H1 (cell line): ENCODE results near the gene CCPG1. TPM values are rescaled to one million over a fixed set of nuclear protein-coding genes. Genes with fewer than 3 reads are reported as not detected.

Experiments
- CTCF ChIA-PET: fragments of 300-600 bp; sonication (Branson Sonifier 250); formaldehyde crosslinking; loops from one replicate; lab custom pipeline; 2021; ENCODE audit not compliant: partially characterized antibody; lab: Charles Lee
- POLR2A ChIA-PET: fragments of 300-600 bp; sonication (Branson Sonifier 250); formaldehyde crosslinking; loops from one replicate; lab custom pipeline; 2021; ENCODE audit warnings: inconsistent platforms; ENCODE audit not compliant: partially characterized antibody; lab: Charles Lee
- DNase-seq, 2 experiments: peaks; one replicate each; pipeline versions ENCODE4 v3.0.0 to v3.0.0-alpha.2; 2010 to 2022; ENCODE audit warnings: low spot score in 2 of 2, low read depth in 1 of 2, mixed read lengths in 1 of 2
- FAIRE-seq: peaks from 2 replicates; lab custom pipeline; 2011; peaks lifted over from hg19 to GRCh38; lab: Jason Lieb, UNC
- H2AFZ ChIP-seq: 2 replicates; pipeline ENCODE4 v1.8.1; 2012; ENCODE audit warnings: low read length, inconsistent platforms
- H2AK5ac ChIP-seq: 2 replicates; pipeline ENCODE4 v1.6.1; 2013; ENCODE audit warnings: low read depth, low read length
- H2BK120ac ChIP-seq: replicated peaks from 2 replicates; pipeline ENCODE3; 2013; ENCODE audit warnings: low read depth, low read length, inconsistent platforms
- H2BK12ac ChIP-seq: 2 replicates; pipeline ENCODE4 v1.6.1; 2013; ENCODE audit warnings: low read depth, low read length
- H2BK15ac ChIP-seq: 2 replicates; pipeline ENCODE4 v1.6.1; 2013; ENCODE audit warnings: low read length
- H2BK20ac ChIP-seq: 2 replicates; pipeline ENCODE4 v1.6.1; 2013; ENCODE audit warnings: low read length
- H2BK5ac ChIP-seq: 2 replicates; pipeline ENCODE4 v1.6.1; 2013; ENCODE audit warnings: low read depth, low read length
- H3K14ac ChIP-seq: 2 replicates; pipeline ENCODE4 v1.6.1; 2013; ENCODE audit warnings: inconsistent platforms; ENCODE audit not compliant: insufficient read length
- H3K18ac ChIP-seq: 2 replicates; pipeline ENCODE4 v1.6.1; 2013; ENCODE audit warnings: low read length; ENCODE audit errors: extremely low read depth
- H3K23ac ChIP-seq: 2 replicates; pipeline ENCODE4 v1.6.1; 2013; ENCODE audit warnings: inconsistent platforms; ENCODE audit not compliant: insufficient read length
- H3K23me2 ChIP-seq: 2 replicates; pipeline ENCODE4 v1.6.1; 2013; ENCODE audit warnings: low read depth, low read length
- H3K27ac ChIP-seq: 2 replicates; pipeline ENCODE4 v1.6.1; 2011; ENCODE audit warnings: low read depth, low read length, inconsistent platforms
- H3K27me3 ChIP-seq, 4 experiments: replicated peaks in 1 of 4; 1 replicate in 1 of 4; 2 replicates in 3 of 4; pipeline versions ENCODE4 v1.6.1 to v1.8.1; 2011 to 2013; ENCODE audit warnings: low read length in 3 of 4, mild to moderate bottlenecking in 3 of 4, inconsistent platforms in 2 of 4, mixed read lengths in 2 of 4, moderate library complexity in 1 of 4; ENCODE audit not compliant: control insufficient read depth in 3 of 4, insufficient read depth in 3 of 4; ENCODE audit errors: extremely low read depth in 1 of 4
- H3K36me3 ChIP-seq, 4 experiments: 2 replicates each; pipeline versions ENCODE4 v1.6.1 to v1.8.1; 2011 to 2013; ENCODE audit warnings: mild to moderate bottlenecking in 4 of 4, low read length in 3 of 4, moderate library complexity in 2 of 4, control low read depth in 1 of 4, inconsistent platforms in 1 of 4; ENCODE audit not compliant: insufficient read depth in 4 of 4, control insufficient read depth in 2 of 4
- H3K4ac ChIP-seq: replicated peaks from 2 replicates; pipeline ENCODE3; 2013; ENCODE audit warnings: low read length, low read depth, mixed read lengths, inconsistent platforms; ENCODE audit not compliant: insufficient read length
- H3K4me1 ChIP-seq, 4 experiments: replicated peaks in 1 of 4; 1 replicate in 1 of 4; 2 replicates in 3 of 4; pipeline versions ENCODE4 v1.6.1 to v1.8.1; 2011 to 2013; ENCODE audit warnings: low read length in 3 of 4, inconsistent platforms in 2 of 4, mixed read lengths in 1 of 4; ENCODE audit not compliant: insufficient read depth in 4 of 4, control insufficient read depth in 3 of 4
- H3K4me2 ChIP-seq, 2 experiments: 2 replicates each; pipeline versions ENCODE4 v1.6.1 to v1.8.1; 2011 to 2013; ENCODE audit warnings: low read depth in 2 of 2, low read length in 2 of 2, control low read depth in 1 of 2, inconsistent platforms in 1 of 2, mild to moderate bottlenecking in 1 of 2; ENCODE audit not compliant: insufficient read depth in 1 of 2
- H3K4me3 ChIP-seq, 4 experiments: fragments of 200-600, 300-600 bp in 1 of 4; sonication (generic), shearing (Covaris generic), sonication (Bioruptor Twin) in 1 of 4; 2 replicates each; pipeline versions ENCODE4 v1.5.1 to v1.8.1; 2011 to 2016; ENCODE audit warnings: low read length in 4 of 4, low read depth in 3 of 4, control low read depth in 2 of 4, inconsistent platforms in 2 of 4, mild to moderate bottlenecking in 2 of 4, mixed read lengths in 1 of 4, moderate library complexity in 1 of 4; ENCODE audit not compliant: insufficient read depth in 2 of 4; ENCODE audit errors: extremely low read depth in 1 of 4
- H3K56ac ChIP-seq: replicated peaks from 2 replicates; pipeline ENCODE3; 2013; ENCODE audit warnings: low read depth, mild to moderate bottlenecking, mixed read lengths, low read length, inconsistent platforms; ENCODE audit not compliant: insufficient read length
- H3K79me1 ChIP-seq: 2 replicates; pipeline ENCODE4 v1.6.1; 2013; ENCODE audit warnings: low read depth, low read length, control low read depth
- H3K79me2 ChIP-seq, 2 experiments: 2 replicates each; pipeline versions ENCODE4 v1.6.1 to v1.8.1; 2012 to 2013; ENCODE audit warnings: low read length in 2 of 2, mild to moderate bottlenecking in 2 of 2, inconsistent platforms in 1 of 2; ENCODE audit not compliant: insufficient read depth in 2 of 2, control insufficient read depth in 1 of 2
- H3K9ac ChIP-seq, 4 experiments: replicated peaks in 1 of 4; 1 replicate in 1 of 4; 2 replicates in 3 of 4; pipeline versions ENCODE4 v1.6.1 to v1.8.1; 2011 to 2013; ENCODE audit warnings: low read depth in 3 of 4, low read length in 3 of 4, control low read depth in 2 of 4, mild to moderate bottlenecking in 2 of 4, moderate library complexity in 2 of 4, inconsistent platforms in 1 of 4; ENCODE audit errors: extremely low read depth in 1 of 4
- H3K9me3 ChIP-seq, 2 experiments: 2 replicates each; pipeline versions ENCODE4 v1.6.1 to v1.8.1; 2012 to 2013; ENCODE audit warnings: mild to moderate bottlenecking in 2 of 2, moderate library complexity in 2 of 2, control low read depth in 1 of 2, inconsistent platforms in 1 of 2, low read depth in 1 of 2, low read length in 1 of 2, mixed read lengths in 1 of 2; ENCODE audit not compliant: insufficient read depth in 2 of 2
- H4K20me1 ChIP-seq, 2 experiments: replicated peaks in 1 of 2; 2 replicates each; pipeline versions ENCODE3 to v1.8.1; 2011 to 2013; ENCODE audit warnings: inconsistent platforms in 2 of 2, low read length in 2 of 2, mild to moderate bottlenecking in 1 of 2; ENCODE audit not compliant: insufficient read depth in 2 of 2, control insufficient read depth in 1 of 2
- H4K5ac ChIP-seq: 2 replicates; pipeline ENCODE4 v1.6.1; 2013; ENCODE audit warnings: low read length, low read depth, mixed read lengths, inconsistent platforms; ENCODE audit not compliant: insufficient read length
- H4K8ac ChIP-seq: 2 replicates; pipeline ENCODE4 v1.8.0; 2013; ENCODE audit warnings: mild to moderate bottlenecking, moderate library complexity, low read length, inconsistent platforms; ENCODE audit not compliant: insufficient read depth; ENCODE audit errors: extremely low read depth
- H4K91ac ChIP-seq: replicated peaks from 2 replicates; pipeline ENCODE3; 2013; ENCODE audit warnings: low read length, mixed read lengths, inconsistent platforms; ENCODE audit not compliant: insufficient read length
- ASH2L ChIP-seq: fragments of 200-600, 300-600 bp; sonication (generic); IDR thresholded peaks from one replicate; pipeline ENCODE4 v1.7.1; 2017; ENCODE audit warnings: low read length
- BCL11A ChIP-seq, 2 experiments: IDR thresholded peaks; one replicate each; pipeline ENCODE4 v1.6.1; 2011; ENCODE audit warnings: low read depth in 2 of 2, low read length in 2 of 2, mild to moderate bottlenecking in 2 of 2
- CBX8 ChIP-seq: fragments of 300-800, 300-1000 bp; sonication (generic); IDR thresholded peaks from 2 replicates; pipeline ENCODE4 v1.7.1; 2016; ENCODE audit warnings: low read depth, low read length, borderline replicate concordance
- CHD1 ChIP-seq: IDR thresholded peaks from 2 replicates; pipeline ENCODE4 v1.6.1; 2012; ENCODE audit warnings: low read depth, low read length, improper control_type of control experiment
- CTBP2 ChIP-seq: IDR thresholded peaks from 2 replicates; pipeline ENCODE4 v1.7.0; 2011; ENCODE audit warnings: borderline replicate concordance, mild to moderate bottlenecking, moderate library complexity, mixed read lengths, low read length; ENCODE audit not compliant: insufficient read depth, insufficient read length
- HDAC6 ChIP-seq: IDR thresholded peaks from one replicate; pipeline ENCODE4 v1.7.1; 2012; ENCODE audit warnings: low read depth, mild to moderate bottlenecking, inconsistent platforms, low read length, moderate library complexity
- KDM1A ChIP-seq: fragments of 200-600, 300-600 bp; sonication (generic); IDR thresholded peaks from 2 replicates; pipeline ENCODE4 v1.7.1; 2016; ENCODE audit warnings: mild to moderate bottlenecking, low read length, borderline replicate concordance
- KDM5A ChIP-seq: fragments of 200-600 bp; IDR thresholded peaks from 2 replicates; pipeline ENCODE4 v1.7.1; 2012; ENCODE audit warnings: mild to moderate bottlenecking, low read length, inconsistent platforms, mixed read lengths
- PHF8 ChIP-seq: fragments of 200-600 bp; sonication (generic); conservative IDR thresholded peaks from 2 replicates; pipeline ENCODE4 v1.7.1; 2012; ENCODE audit warnings: low read depth, mild to moderate bottlenecking, inconsistent platforms, low read length, moderate library complexity
- RNF2 ChIP-seq: fragments of 200-900, 300-1000 bp; sonication (generic); IDR thresholded peaks from 2 replicates; pipeline ENCODE4 v1.7.1; 2016; ENCODE audit warnings: borderline replicate concordance, low read depth, mild to moderate bottlenecking, antibody characterized with exemption, low read length; ENCODE audit not compliant: poor library complexity, severe bottlenecking; ENCODE audit errors: missing control alignments
- SUZ12 ChIP-seq: fragments of 200-600 bp; sonication (generic); IDR thresholded peaks from 2 replicates; pipeline ENCODE4 v1.6.1; 2012; ENCODE audit warnings: mild to moderate bottlenecking, inconsistent platforms, low read length, moderate library complexity, mixed read lengths
- TAF7 ChIP-seq: optimal IDR thresholded peaks from 2 replicates; pipeline ENCODE3; 2011; ENCODE audit warnings: low read depth, mild to moderate bottlenecking, inconsistent platforms, low read length, moderate library complexity, borderline replicate concordance
- USF2 ChIP-seq: IDR thresholded peaks from 2 replicates; pipeline ENCODE4 v1.6.1; 2011; ENCODE audit warnings: low read length, improper control_type of control experiment
- YY1 ChIP-seq: IDR thresholded peaks from 2 replicates; pipeline ENCODE4 v1.6.1; 2011; ENCODE audit warnings: low read depth, mild to moderate bottlenecking, low read length
- polyA plus RNA-seq, 7 experiments: library from polyadenylated mRNA; depleted of rRNA in 3 of 7; stranded (reverse) in 5 of 7; unstranded in 2 of 7; fragments of >200 nt in 5 of 7; fragments of 200-250 nt in 2 of 7; gene quantifications; 1 replicate in 5 of 7; 2 replicates in 1 of 7; 4 replicates in 1 of 7; pipeline versions ENCODE4 v1.2.1 to v1.2.3, GENCODE V29; 2011 to 2013; ENCODE audit warnings: missing spikeins in 2 of 7, mixed read lengths in 2 of 7
- total RNA-seq: library from RNA; stranded (reverse); fragmentation: NEBNext Ultra II Directional; extraction: Animal tissue kit (Norgen Biotek cat#: 25700); gene quantifications from 2 replicates; pipeline ENCODE4 v1.2.1, GENCODE V29; 2021

The CCPG1 gene
- total and polyA plus RNA-seq, 2 of the 8 experiments (the other 6 are each of a cell fraction or from before 2014, with no cell fraction given) = 2.3 to 13.2 TPM

- POLR2A ChIA-PET = interaction anchor here (1.6 kb wide), 1 partner anchor 206 kb away, joined by 5 read pairs; the partner anchor contains the start of gene RSL24D1
- TF ChIP-seq CHD1 (no peak), RNF2 (no peak), CTBP2 (no peak), SUZ12 (no peak), HDAC6 (no peak), USF2 (no peak), ASH2L (no peak), KDM5A (no peak), TAF7 (no peak), YY1 (no peak), CBX8 (no peak), KDM1A (no peak), PHF8 (no peak), BCL11A (IDR thresholded peaks at IDR 0.05; ENCODE audit: low read depth in 2 of 2, low read length in 2 of 2) (no peak)
Observed at GRCh38 chr15:55402707-55403106, 5.5 kb downstream of the CCPG1 start.

More at GRCh38 chr15:55402707-55403106, 5.5 kb downstream of the CCPG1 start:
- Histone ChIP-seq H3K4me2 (no peak overlapping the region), H3K27me3 (no peaks in the 10 kb centered on the region), H3K79me1 (no peaks in the 10 kb centered on the region), H4K91ac (no peak overlapping the region), H4K20me1 (no peaks in the 10 kb centered on the region), H2BK120ac (no peak overlapping the region), H3K4me3 (no peak overlapping the region), H2BK12ac (no peak overlapping the region), H3K18ac (no peak overlapping the region), H3K4me1 (no peaks in the 10 kb centered on the region; a peak in 1 of 7 replicates), H4K5ac (no peak overlapping the region), H3K9ac (no peak overlapping the region), H3K23ac (no peak overlapping the region), H3K56ac (no peak overlapping the region), H2AK5ac (no peak overlapping the region), H2BK15ac (no peak overlapping the region), H3K79me2 (no peaks in the 10 kb centered on the region), H3K36me3 (no peaks in the 10 kb centered on the region), H3K9me3 (no peaks in the 10 kb centered on the region), H3K14ac (no peak overlapping the region), H3K4ac (no peak overlapping the region), H2BK20ac (no peak overlapping the region), H4K8ac (no peak overlapping the region), H3K27ac (no peak overlapping the region), H2AFZ (no peak overlapping the region), H3K23me2 (peaks cover 4% of the 10 kb centered on the region; the same call in 1 of the 2 replicates), H2BK5ac (no peak overlapping the region)
- FAIRE-seq = no peak
- CTCF ChIA-PET = interaction anchor here (1.2 to 1.4 kb wide), 2 partner anchors 19 to 37 kb away, joined by 3 to 5 read pairs; no protein-coding TSS in a partner anchor
- no peak for DNase-seq
